ENCODE results near the gene LGALS14.
"Not testable (repeated sequence)": the region's sequence is repeated elsewhere in the genome, so short reads cannot be mapped to it uniquely, and the experiment has no call there.

Gene LGALS14

GRCh38 chr19:39680593-39680992, 23.7 kb upstream of the LGALS14 start:
- no peak for TF ChIP-seq CTCF (IDR thresholded peaks at IDR 0.05; ENCODE audit: low read depth, low read length)
- H3K4me3 ChIP-seq (replicated peaks in 1 of 2; ENCODE audit: low read depth in 2 of 2, low read length in 2 of 2): no peak overlapping the region
- no peak for DNase-seq (ENCODE audit: low read depth in 2 of 2)

GRCh38 chr19:39681416-39681815, 22.9 kb upstream of the LGALS14 start:
- TF ChIP-seq CTCF (IDR thresholded peaks at IDR 0.05; ENCODE audit: low read depth, low read length): no peak
- DNase-seq (ENCODE audit: low read depth in 2 of 2): no peak
- no peak overlapping the region for H3K4me3 ChIP-seq (replicated peaks in 1 of 2; ENCODE audit: low read depth in 2 of 2, low read length in 2 of 2)

DNA sequence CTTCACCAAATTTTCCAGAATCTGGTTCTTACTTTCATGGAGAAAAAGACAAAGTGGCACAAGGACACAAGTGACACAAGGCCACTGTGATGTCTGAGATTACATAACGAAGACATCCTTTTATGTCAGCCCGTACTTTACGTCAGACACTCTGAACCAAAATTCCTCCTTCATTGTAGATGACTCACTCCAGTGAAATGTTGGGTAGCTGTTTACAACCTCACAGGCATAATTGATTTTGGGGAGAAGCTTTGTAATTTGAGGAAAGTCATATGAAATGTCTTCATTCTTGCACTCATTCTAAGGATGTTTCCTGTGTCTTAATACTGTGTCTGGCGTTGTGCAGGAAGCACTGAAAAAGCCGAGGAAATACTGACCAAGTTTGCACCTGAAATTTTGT, 20.0 kb upstream of the LGALS14 start:
- H3K4me3 ChIP-seq (replicated peaks in 1 of 2; ENCODE audit: low read depth in 2 of 2, low read length in 2 of 2): no peak overlapping the region
- no peak for DNase-seq (ENCODE audit: low read depth in 2 of 2)
- no peak for TF ChIP-seq CTCF (IDR thresholded peaks at IDR 0.05; ENCODE audit: low read depth, low read length)

DNA sequence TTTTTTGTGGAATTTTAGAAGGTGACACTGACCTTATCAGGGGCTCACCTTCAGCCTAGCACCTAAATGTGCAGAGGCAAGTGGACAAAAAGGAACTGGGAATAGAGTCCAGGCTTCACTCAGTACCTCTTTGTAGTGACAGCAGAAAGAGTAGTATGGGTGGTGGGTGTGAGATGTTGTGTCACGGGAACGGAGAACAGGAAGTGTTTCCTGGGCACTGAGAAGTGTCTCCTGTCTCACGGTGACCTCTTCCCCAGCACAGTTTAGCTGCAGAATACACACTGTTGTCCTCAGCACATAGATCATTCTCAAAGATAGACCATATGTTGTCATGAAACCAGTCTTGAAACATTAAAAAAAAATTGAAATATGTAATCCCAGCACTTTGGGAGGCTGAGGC, 17.5 kb upstream of the LGALS14 start:
- no peak for TF ChIP-seq CTCF (IDR thresholded peaks at IDR 0.05; ENCODE audit: low read depth, low read length)
- no peak overlapping the region for H3K4me3 ChIP-seq (replicated peaks in 1 of 2; ENCODE audit: low read depth in 2 of 2, low read length in 2 of 2)
- DNase-seq (ENCODE audit: low read depth in 2 of 2): no peak

DNA sequence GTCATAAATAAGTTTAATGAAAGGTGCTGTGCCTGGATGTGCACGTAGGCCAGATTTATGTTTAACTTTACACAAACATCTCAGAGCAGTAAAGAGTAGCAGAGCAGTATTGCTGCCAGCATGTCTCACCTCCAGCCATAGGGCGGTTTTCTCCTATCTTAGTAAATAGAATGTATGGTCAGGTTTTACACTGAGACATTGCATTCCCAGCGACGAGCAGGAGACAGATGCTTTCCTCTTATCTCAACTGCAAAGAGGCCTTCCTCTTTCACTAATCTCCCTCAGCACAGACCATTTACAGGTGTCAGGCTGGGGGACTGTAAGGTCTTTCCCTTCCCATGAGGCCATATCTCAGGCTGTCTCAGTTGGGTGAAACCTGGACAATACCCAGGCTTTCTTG, 15.6 kb upstream of the LGALS14 start:
- not testable (repeated sequence) for DNase-seq (ENCODE audit: low read depth in 2 of 2); H3K4me3 ChIP-seq (replicated peaks in 1 of 2; ENCODE audit: low read depth in 2 of 2, low read length in 2 of 2)

GRCh38 chr19:39692166-39692565, 12.1 kb upstream of the LGALS14 start:
- TF ChIP-seq CTCF (IDR thresholded peaks at IDR 0.05; ENCODE audit: low read depth, low read length): no peak
- DNase-seq (ENCODE audit: low read depth in 2 of 2): no peak
- H3K4me3 ChIP-seq (replicated peaks in 1 of 2; ENCODE audit: low read depth in 2 of 2, low read length in 2 of 2): no peak overlapping the region

DNA sequence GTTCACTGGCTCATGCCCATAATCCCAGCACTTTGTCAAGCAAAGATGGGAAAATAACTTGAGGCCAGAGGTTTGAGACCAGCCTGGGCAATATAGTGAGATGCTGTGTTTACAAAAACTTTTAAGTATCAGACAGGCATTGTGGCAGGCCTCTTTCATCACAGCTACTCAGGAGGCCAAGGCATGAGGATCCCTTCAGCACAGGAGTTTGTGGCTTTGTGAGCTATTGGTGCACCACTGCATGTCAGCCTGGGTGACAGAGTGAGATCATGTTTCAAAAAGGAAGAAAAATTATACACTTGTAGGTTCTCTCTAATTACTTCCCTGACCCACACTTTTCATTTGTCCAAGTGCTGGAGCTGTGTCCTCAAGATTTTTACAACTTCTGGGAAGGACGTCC, 11.5 kb upstream of the LGALS14 start:
- no peak for DNase-seq (ENCODE audit: low read depth in 2 of 2)
- TF ChIP-seq CTCF (IDR thresholded peaks at IDR 0.05; ENCODE audit: low read depth, low read length): no peak

More for the DNA sequence above, 11.5 kb upstream of the LGALS14 start:
- H3K4me3 ChIP-seq (replicated peaks in 1 of 2; ENCODE audit: low read depth in 2 of 2, low read length in 2 of 2): no peak overlapping the region
